Islet precursor cell (in vitro differentiated cells): Measurements from ENCODE around the gene KRTCAP3.
A peak's percentile ranks its signal among the peaks of the same experiment; 100 is the strongest.
"Not testable (repeated sequence)": the region's sequence is repeated elsewhere in the genome, so short reads cannot be mapped to it uniquely, and the experiment has no call there.

ENCODE experiments used
- DNase-seq: peaks from one replicate; pipeline ENCODE4 v3.0.0-alpha.2; 2018

KRTCAP3 gene

GRCh38 chr2:27441958-27442919 lies at the start of gene KRTCAP3:
Gene KRTCAP3 (plus strand): TSS chr2:27442381. CDS start chr2:27442413, 32 bp downstream.
- DNase-seq = peak; percentile 87

- no peak for DNase-seq
Measured at GRCh38 chr2:27393225-27393624, 49.0 kb upstream of the KRTCAP3 start.

GRCh38 chr2:27398962-27399361 lies 43.2 kb upstream of the KRTCAP3 start:
- no peak for DNase-seq

- DNase-seq = no peak
Measured at GRCh38 chr2:27400348-27401135, 41.6 kb upstream of the KRTCAP3 start.

GRCh38 chr2:27407798-27408491 lies 34.2 kb upstream of the KRTCAP3 start:
- DNase-seq = peak; percentile 68

GRCh38 chr2:27408601-27409320 lies 33.4 kb upstream of the KRTCAP3 start:
- DNase-seq = no peak

GRCh38 chr2:27409321-27410073 lies 32.7 kb upstream of the KRTCAP3 start, which contains the start of gene PPM1G:
Gene PPM1G (minus strand): TSS chr2:27409591. CDS start chr2:27409422, 169 bp downstream.
- peak; percentile 97 for DNase-seq

- no peak for DNase-seq
Measured at GRCh38 chr2:27412419-27413152, 29.6 kb upstream of the KRTCAP3 start.

GRCh38 chr2:27416151-27416550 lies 26.0 kb upstream of the KRTCAP3 start:
- no peak for DNase-seq

GRCh38 chr2:27420996-27421395 lies 21.2 kb upstream of the KRTCAP3 start:
- no peak for DNase-seq

GRCh38 chr2:27421660-27422250 lies 20.4 kb upstream of the KRTCAP3 start:
- no peak for DNase-seq

GRCh38 chr2:27422958-27423357 lies 19.2 kb upstream of the KRTCAP3 start:
- DNase-seq = no peak

- not testable (repeated sequence) for DNase-seq
Measured at GRCh38 chr2:27425039-27425438, 17.1 kb upstream of the KRTCAP3 start.

- DNase-seq = no peak
Measured at GRCh38 chr2:27427863-27428212, 14.3 kb upstream of the KRTCAP3 start.

GRCh38 chr2:27428213-27428977 lies 13.8 kb upstream of the KRTCAP3 start, which contains the start of gene NRBP1:
Gene NRBP1 (plus strand): TSS chr2:27428631. CDS start chr2:27433274, 4,643 bp downstream.
- DNase-seq = peak; percentile 95

- peak; percentile 96 for DNase-seq
Measured at GRCh38 chr2:27428978-27429541, 13.1 kb upstream of the KRTCAP3 start.

GRCh38 chr2:27431395-27431794 lies 10.8 kb upstream of the KRTCAP3 start:
- no peak for DNase-seq

GRCh38 chr2:27435628-27436027 lies 6.6 kb upstream of the KRTCAP3 start:
- DNase-seq = no peak
